Stimulated activated CD8-positive, alpha-beta memory T cell treated with anti-CD3 and anti-CD28 coated beads, Interleukin-15, amount 100 ng/mL, for 1 hour (primary cell): ENCODE measurements around the gene ANAPC1.
"Not testable (repeated sequence)": the region's sequence is repeated elsewhere in the genome, so short reads cannot be mapped to it uniquely, and the experiment has no call there.

Source experiments
- DNase-seq: peaks from one replicate; pipeline ENCODE4 v3.0.0-alpha.2; 2020; ENCODE audit warnings: low read depth

ANAPC1 gene

DNA sequence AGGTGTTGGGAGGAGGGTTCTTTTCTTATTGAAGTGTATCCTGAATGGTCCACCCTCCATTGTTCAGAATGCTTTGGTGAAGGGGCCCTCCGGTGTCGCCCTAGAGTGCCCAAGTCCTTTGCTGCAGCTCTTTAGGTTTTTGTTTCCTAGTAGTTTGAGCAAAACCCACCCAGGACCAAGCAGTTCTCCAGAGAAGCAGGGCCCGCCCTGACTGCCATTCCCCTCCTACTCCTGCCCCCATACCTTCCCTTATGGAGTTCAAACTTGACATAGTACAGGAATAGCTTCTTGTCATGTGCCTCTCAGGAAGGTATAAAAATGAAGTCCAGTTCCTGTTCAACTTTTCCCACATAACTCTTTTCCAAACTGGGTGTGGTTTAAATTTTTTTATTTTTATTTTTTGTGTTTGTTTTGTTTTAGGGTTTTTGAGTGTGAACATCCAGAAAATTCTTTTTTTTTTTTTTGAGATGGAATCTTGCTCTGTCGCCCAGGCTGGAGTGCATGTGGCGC lies 20.0 kb upstream of the ANAPC1 start:
- DNase-seq, result no peak

DNA sequence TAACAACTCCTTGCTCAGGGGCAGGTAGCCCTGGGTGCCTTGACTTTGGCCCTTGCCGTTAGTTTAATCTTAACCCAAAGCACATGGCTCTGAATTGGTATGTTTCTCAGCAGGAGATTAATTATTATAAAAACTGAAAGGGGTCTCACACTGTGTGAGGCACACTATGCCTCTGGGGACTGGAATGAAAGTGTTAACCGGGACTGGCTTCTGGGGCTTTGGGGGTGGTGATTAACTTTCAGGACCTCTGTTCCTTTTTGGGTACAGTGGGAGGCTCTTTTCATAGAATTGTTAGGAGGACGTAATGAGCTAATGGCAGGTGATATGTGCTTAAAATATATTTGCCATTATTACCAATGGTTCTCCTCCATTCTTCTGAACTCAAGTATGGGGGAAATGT lies 19.5 kb upstream of the ANAPC1 start:
- DNase-seq, result no peak

DNA sequence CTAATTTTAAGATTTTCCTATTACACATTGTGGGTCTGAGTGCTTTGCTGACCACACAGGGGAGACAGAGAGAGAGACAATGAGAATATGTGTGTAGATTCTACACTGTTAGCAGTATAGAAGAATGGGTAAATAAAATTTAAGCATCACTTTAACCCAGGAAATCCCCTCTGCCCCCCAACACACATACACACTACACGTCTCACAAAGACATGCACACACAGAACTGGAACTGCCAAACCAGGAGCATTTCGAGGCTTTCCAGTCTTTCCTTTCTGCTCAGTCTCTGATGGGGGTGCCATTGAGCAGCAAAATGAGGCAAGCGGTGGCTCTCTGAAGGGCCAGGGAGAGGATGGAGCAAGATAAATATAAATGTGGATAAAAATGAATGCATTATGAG lies 16.9 kb upstream of the ANAPC1 start:
- DNase-seq, result no peak

DNA sequence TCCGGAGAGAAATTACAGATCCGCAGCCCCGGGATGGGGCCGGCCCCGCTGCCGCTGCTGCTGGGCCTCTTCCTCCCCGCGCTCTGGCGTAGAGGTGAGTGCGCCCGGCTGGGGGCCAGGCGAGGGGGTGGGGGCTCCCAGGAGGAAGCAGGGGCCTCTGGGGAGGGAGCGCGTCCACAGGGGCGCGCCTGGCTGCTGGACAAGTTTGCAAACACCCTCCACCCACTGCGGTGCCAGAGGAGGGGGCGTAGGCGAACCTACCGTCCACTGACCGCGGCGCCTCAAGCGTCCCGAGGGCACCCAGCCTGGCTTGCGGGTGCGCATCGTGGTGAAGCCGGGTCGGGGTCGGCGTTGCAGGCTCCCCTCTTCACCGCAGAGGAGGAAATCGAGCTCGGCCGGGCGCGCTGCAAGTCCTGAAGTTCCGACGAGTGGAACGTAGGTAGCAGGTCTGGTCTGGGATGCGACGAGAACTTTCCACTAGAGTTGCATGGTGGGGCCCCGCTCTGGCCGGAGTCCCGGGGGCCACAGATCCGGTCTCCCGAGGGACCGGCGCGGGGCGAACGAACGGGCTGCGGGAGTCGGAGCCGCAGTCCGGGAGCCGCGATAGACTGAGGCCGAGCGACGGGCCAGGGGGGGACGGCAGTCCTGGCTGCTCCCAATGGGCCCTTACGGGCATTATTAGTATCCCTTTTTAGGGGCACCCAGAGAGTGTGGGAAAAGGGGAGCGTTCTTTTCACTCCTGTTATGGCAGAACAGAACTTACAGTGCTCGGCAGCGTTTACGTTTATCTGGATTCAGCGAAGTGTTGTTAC lies 14.9 kb upstream of the ANAPC1 start:
- no peak for DNase-seq

DNA sequence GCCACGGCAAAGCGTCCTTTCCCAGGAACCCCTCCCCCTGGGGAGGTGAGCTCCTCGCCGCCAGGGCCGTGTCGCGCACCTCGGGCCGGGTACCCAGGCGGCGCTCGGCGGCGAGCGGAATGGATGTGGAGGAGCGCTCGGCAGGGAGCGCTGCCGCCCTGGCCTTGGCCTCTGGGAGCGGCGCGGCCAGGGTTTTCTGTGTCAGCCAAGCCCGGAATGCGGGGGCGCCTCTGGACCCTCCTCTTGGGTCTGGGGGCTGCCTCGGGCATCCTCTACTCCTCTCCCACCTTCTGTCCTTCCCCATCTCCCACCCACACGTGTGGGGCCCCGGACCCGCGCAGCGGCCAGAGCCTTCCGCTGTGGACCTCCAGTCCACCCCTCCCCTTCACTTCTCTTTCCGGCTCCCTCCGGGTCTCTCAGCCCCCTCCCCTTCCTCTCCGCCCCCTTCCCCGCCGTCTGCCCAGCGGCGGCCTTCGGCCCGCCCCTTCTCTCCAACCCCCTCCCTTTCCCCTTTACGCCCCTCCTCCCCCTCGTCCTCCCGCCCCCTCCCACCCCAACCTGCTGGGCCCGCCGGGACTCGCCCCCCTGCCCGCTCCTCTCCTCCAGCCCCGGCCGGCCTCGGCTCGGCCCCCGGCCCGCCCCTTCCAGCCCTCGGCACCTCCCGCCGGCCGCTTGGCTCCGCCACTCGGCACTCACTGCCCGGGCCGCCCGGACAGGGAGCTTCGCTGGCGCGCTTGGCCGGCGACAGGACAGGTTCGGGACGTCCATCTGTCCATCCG lies 14.1 kb upstream of the ANAPC1 start, which contains the start of gene MERTK:
Gene MERTK, plus strand, starts transcription at position 684 of the 779 bp plus-strand sequence. CDS start 129 bp downstream, outside the sequence.
- DNase-seq, result no peak

DNA sequence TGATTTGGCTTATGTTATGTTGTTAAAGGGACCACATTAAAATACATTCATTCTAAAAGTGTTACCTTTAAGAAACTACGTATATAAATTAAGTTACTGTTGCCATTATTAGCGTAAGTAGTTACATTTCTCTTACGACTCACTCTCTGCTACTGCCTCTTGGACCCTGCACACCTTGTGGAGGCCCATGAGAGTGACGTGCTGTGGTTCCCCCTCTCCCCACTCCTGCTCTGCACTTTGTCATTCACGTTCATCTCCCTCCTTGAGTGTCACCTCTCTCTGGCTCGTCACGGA lies 13.6 kb upstream of the ANAPC1 start:
- DNase-seq, result no peak

DNA sequence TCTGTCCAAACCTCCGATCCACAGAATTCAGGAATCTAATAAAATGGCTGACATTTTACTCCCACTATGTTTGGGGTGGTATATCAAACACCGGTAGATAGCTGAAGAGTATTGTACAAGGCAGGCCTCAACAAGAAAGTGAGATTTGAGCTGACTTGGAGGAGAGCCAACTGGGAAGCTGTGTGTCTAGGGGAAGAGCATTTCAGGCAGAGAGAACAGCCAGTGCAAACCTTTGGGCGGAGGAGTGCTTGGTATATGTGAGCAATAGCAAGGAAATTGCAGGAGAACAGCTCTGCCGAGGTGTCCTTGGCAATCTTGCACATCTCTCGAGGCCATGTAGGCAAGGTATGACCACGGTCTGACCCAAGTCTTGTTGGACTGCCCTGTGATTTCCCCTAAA lies 12.6 kb upstream of the ANAPC1 start:
- DNase-seq, result no peak

DNA sequence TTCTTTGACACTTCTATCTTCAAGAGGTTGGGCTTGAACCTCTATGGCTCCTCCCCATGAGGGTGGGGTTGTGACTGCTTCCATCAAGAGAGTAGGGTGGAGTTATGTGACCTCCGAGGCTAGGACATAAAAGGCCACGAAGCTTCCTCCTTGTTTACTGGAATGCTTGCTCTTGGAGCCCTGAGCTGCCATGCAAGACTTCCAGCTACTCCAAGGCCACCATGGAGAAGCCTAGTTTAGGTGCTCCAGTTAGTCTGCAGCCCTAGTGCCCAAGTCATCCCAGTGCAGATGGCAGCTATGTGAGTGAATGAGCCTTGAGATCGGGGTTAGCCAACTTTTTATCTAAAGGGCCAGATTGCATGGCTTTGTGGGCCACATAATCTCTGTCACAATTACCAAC lies 12.0 kb upstream of the ANAPC1 start:
- no peak for DNase-seq

DNA sequence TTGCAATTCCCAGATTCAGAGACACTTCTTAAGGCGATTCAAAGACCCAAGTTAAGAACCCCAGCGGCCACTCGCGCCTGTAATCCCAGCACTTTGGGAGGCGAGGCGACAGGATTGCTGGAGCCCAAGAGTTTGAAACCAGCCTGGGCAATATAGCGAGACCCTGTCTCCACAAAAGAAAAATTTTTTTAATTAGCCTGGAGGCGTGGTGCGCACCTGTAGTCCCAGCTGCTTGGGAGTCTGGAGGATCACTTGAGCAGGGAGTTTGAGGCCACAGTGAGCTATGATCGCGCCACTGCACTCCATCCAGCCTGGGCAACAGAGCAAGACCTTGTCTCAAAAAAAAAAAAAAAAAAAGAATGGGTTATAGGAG lies 585 bp upstream of the ANAPC1 start:
- DNase-seq, result no peak

DNA sequence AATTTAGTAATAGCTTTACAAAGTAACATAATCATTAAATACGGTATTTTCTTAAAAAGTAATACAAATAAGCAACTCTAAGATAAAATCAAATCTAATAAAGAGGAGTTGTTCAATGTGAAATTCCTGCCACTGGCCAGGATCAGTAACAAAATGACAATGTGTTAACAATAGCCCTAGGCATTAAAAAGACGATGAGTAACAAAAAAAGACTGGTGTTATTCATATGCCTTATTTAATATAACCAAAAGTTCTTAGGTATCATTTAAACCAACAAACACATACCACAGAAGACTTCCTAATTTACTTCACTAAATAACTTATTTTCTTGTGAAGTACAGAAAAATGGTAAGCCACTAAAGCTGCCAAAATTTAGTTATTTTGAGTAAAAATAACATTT lies 11.2 kb downstream of the ANAPC1 start:
- not testable (repeated sequence) for DNase-seq

DNA sequence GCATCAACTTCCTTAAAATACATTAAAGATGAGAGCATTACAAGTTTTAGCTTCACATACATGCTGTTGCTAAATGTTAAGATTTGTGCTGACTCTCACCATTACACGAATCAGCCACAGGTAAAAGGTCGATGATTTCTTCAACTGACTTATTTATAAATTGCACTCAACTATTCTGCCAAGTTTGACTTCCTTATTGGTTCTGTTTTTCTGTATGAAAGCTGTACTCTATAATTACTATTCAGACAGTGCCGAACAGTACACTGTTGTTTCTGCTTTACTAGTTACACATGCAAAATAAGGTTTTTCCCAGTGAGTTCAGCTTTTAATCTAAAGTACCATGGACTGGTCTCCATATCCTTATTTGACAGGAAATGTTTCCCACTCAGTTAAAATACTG lies 18.9 kb downstream of the ANAPC1 start:
- DNase-seq, result not testable (repeated sequence)

DNA sequence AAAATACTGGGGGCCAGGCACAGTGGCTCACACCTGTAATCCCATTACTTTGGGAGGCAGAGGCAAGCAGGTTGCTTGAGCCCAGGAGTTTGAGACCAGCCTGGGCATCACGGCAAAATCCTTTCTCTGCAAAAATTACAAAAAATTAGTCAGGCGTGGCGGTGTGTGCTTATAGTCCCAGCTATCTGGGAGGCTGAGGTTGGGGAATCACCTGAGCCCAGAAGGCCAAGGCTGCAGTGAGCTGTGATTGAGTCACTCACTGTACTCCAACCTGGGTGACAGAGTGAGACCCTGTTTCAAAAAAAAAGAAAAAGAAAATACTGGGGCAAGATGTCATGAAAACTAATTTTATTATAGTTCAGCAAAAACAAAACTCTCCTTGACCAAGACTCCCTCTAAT lies 24.0 kb downstream of the ANAPC1 start:
- not testable (repeated sequence) for DNase-seq

DNA sequence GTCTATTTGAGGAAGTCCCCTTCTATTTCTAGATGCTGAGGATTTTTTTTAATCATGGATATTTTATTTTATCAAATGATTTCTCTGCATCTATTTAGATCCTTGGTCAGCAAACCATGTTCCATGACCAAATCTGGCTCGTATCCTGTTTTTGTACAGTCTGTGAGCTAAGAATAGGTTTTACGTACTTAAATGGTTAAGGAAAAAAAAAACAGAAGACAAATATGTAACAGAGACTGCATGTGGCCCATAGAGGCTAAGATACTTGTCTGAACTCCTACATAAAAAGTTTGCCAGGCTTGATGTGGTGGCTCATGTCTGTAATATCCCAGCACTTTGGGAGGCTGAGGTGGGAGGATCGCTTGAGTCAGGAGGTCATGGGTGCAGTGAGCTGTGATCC lies 31.4 kb downstream of the ANAPC1 start:
- not testable (repeated sequence) for DNase-seq

DNA sequence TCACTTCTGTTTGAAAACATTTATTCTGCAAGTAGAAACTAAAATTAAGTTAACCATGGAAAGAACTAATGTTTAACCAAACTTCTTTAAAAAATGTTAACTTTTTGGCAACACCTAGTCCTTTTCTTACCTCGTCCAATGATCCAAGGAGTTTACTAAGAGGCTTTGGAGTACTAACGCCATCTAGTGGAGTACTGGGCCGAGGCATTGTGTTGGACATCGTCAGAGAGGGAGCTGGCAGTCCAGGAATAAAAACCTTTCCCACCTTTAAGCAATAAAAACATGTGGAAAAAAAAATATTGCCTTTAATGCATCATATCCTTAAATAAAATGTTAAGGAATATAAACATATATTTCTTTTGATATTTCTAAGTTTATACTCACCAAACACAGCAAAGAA lies 33.3 kb downstream of the ANAPC1 start:
- DNase-seq, result not testable (repeated sequence)

DNA sequence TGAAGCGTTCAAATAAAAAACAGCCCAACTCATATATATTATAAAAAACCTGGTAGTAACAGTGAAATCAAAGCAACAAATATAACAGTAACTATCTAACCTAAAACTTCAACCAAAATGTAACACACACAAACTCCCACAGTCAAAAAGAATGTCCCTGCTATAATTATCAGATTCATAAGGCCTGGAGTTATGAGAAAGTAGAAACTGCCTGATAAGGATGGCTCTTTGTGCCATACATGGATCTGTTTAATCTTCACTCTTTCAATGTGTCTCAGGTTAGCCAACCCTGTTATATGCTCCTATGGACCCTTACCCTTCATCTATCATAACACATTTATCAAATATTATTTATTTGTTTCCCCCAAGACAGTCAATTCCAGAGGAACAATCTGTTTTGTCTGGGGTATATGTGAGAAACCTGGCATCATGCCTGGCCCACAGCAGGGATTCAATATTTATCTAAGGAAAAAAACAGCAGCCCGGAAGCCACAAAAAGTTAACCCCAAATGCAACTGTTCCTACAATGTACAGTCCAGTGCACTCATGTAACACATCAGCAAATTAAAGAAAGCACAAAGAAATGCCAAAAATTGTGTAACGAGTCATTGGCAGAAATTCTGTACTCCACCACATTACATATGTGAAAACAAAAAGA lies 44.2 kb downstream of the ANAPC1 start:
- DNase-seq, result not testable (repeated sequence)

DNA sequence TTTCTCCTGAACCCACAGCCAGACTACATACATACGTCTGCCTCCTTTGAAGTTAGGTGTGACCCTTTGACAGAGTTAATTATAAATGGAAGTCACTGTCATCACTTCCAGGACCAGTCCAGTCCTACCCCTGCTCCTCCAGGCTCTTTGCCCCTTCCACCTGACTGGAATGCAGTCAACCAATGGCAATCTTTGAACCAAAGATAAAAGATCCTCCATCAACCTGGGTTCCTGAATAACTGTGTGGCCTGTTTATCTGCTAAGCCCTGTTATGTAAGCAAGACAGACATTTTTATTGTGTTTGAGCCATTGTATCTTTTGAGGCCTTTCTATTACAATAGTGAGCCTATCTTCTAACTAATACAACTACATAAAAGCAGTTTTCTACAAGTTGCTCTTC lies 45.0 kb downstream of the ANAPC1 start:
- not testable (repeated sequence) for DNase-seq

DNA sequence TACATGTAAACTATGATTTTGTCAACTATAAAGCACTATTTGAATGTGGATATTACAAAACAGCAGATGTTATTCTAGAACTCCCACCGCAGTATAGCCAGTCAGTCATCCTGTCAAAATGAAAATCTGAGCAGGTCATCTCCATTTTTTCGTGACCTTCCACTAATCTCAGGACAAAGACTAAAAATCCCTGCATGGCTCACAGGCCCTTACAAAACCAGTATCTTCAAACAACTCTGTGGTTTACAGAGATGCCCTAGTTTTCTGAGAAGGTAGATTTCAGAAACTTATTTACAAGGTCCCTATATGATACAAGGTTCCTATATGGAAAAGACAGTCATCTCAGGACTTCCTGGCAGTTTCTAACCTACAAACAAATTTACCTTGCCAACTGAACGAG lies 49.8 kb downstream of the ANAPC1 start:
- not testable (repeated sequence) for DNase-seq

DNA sequence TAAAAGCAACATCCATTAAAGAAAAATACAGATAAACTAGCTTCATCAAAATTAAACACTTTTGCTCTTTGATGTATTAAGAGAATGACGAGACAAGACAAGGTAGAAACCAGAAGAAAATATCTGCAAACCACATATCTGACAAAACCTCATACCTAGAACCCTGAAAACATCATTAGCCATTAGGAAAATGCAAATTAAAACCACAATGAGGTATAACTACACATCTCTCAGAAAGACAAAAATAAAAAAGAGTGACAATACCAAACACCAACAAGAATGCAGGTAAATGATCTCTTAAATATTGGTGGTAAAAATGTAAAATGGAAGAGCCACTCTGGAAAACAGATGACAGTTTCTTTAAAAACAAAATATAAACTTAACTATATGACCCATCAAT lies 53.5 kb downstream of the ANAPC1 start:
- DNase-seq, result not testable (repeated sequence)

DNA sequence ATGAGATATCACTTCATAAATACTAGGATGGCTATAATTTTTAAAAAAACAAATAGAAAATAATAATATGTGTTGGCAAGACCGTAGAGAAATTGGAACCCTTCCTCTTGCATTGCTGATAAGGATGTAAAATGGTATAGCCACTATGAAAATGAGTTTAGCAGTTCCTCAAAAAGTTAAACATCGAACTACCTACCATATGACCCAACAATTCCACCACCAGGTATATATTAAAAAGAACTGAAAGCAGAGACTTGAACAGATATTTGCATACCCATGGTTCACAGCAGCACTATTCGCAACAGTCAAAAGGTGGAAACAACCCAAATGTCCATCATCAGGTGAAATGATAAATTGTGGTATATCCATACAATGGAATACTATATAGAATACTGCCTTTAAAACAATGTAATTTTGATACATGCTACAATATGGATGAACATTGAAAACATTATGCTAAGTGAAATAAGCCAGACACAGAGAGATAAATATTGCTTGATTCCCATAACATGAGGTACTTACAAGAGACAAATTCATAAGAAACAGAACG lies 55.7 kb downstream of the ANAPC1 start:
- DNase-seq, result not testable (repeated sequence)

DNA sequence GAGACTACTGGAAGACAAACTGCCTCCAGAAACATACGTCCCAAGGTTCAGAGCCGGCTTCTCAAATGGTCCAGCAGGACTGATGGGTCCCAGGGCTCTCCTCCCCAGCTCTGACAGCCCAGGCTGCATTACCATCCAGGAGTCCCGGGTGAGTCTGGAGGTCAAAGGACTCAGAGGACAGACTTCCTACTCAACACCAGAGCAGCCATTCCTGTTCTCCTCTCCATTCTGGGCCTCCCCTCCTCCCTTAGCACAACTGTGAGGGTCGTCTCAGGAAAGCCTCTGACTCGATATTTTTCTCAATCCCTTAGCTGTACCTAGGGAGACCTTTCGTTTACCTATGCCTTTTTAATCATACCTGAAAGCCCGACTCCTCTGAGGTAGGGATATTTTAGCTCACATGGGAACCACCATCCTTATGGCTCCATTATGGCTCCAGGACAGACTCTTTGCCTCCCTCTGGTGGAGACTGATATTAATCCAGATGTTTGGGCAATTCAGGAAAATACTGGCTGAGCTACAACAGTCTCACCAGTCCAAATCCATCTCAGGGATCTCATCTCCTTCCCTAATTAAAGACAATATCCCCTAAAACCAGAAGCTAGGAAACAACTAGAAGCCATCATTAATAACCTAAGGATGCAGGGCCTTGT lies 70.9 kb downstream of the ANAPC1 start:
- not testable (repeated sequence) for DNase-seq

DNA sequence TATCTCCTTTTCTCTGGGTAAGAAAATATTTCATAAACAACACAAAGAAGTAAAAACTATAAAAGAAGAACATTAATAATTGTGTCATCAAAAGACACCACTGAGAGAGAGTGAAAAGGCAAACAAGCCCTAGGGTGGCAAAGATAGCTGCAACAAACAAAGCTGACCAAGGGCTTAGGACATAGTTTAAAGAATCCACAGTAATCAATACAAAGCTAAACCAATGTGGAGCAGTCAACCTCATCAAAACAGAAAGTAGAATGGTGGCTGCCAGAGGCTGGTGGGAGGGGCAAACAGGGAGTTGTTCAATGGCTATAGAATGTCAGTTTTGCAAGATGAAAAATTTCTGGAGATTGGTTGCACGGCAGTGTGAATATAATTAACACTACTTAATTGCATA lies 93.4 kb downstream of the ANAPC1 start:
- DNase-seq, result not testable (repeated sequence)

DNA sequence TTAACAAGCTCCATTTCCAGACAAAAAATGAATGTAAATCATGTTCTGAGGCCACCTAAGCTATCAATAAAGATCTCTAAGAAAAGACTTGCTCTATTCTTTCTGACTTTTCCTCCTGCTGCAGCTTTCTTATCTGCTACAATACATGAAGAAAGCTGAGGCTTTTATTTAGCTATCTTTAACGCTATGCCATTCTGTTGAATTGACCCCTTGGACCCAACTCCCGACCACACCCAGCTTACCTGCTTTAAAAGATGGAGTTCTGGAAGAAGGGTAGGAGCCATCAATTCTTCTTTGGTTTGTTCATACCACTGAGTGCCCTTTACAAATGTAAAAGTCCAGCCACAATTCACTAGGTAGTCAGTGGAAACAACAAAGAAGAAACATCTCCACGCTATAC lies 99.9 kb downstream of the ANAPC1 start:
- DNase-seq, result not testable (repeated sequence)
